ENCODE results near the gene THOC7. TPM values are rescaled to one million over a fixed set of nuclear protein-coding genes. Genes with fewer than 3 reads are reported as not detected.

THOC7 gene
- total RNA-seq, 1 donor from 2014 or later: 61.6 TPM

DNA sequence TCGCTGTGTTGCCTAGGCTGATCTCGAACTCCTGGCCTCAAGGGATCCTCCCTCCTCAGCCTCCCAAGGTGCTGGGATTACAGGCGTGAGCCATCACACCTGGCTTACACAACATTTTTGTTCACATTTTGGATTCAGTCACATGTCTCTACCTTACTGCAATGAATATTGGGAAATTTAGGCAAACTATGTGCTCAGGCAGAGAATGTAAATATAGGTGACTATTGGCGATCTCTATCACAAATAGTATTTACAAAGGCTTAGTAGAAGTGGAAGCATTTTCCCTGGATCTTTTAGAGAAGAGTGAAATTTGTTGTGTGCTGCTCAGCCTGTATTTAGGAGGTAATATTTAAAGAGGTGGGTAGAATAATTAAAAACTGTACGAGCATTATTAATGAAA, 27.9 kb upstream of the THOC7 start:
- FAIRE-seq: no peak
- Histone ChIP-seq H2AFZ (ENCODE audit: low read depth, low read length) (no peak overlapping the region), H3K27me3 (ENCODE audit: insufficient read depth, low read length) (no peaks in the 10 kb centered on the region), H4K20me1 (ENCODE audit: insufficient read depth, low read length) (peaks cover 50% of the 10 kb centered on the region), H3K9ac (ENCODE audit: low read length) (no peak overlapping the region), H3K36me3 (ENCODE audit: insufficient read depth, low read length) (no peaks in the 10 kb centered on the region), H3K27ac (ENCODE audit: low read depth, low read length) (no peak overlapping the region), H3K4me1 (ENCODE audit: insufficient read depth, low read length) (no peaks in the 10 kb centered on the region), H3K4me2 (ENCODE audit: low read length) (no peak overlapping the region), H3K79me2 (ENCODE audit: insufficient read depth, low read length) (peaks cover 28% of the 10 kb centered on the region), H3K9me3 (ENCODE audit: insufficient read depth, low read depth, low read length) (no peaks in the 10 kb centered on the region), H3K4me3 (ENCODE audit: insufficient read depth, low read depth, low read length) (no peak overlapping the region)
- Mint-ChIP-seq H3K27me3 (ENCODE audit: low read depth, unreplicated experiment) (no peaks in the 10 kb centered on the region), H3K4me3 (ENCODE audit: unreplicated experiment) (no peak overlapping the region), H3K4me1 (ENCODE audit: low read depth, unreplicated experiment) (peaks cover 11% of the 10 kb centered on the region), H3K27ac (ENCODE audit: unreplicated experiment) (no peak overlapping the region), H3K36me3 (ENCODE audit: low read depth, unreplicated experiment) (peaks cover 2% of the 10 kb centered on the region), H3K9me3 (ENCODE audit: unreplicated experiment) (no peaks in the 10 kb centered on the region)
- TF ChIP-seq CTCF (IDR thresholded peaks at IDR 0.05; ENCODE audit: insufficient read depth, low read depth, low read length) (no peak), EZH2 (IDR thresholded peaks at IDR 0.05; ENCODE audit: insufficient read depth, low read length) (no peak)
- no peak for DNase-seq (ENCODE audit: low read depth)

DNA sequence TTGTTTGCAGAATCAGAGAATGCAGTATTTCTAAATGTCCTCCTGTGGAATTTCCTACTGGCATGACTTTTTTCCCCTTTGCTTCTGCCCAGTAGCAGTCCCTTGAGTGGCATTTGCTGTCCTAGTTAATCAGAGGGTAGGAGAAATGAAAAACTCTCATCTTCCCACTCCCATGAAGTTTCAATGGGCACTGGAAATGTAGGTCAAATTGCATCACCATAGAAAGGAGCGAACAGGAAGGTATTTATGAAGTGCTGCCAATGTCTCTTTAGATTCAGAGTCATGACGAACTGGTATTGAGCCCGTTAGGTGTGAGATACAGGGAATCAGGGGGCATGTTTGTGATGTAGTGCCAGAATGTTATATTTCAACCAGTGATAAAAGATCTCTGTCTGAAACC, 23.3 kb upstream of the THOC7 start:
- no peak overlapping the region for H3K4me3 ChIP-seq (ENCODE audit: insufficient read depth, low read depth, low read length)
- no peak for FAIRE-seq
- no peaks in the 10 kb centered on the region for H3K36me3 ChIP-seq (ENCODE audit: insufficient read depth, low read length)
- no peaks in the 10 kb centered on the region for H3K9me3 ChIP-seq (ENCODE audit: insufficient read depth, low read depth, low read length)
- H3K4me1 Mint-ChIP-seq (ENCODE audit: low read depth, unreplicated experiment): peaks cover 6% of the 10 kb centered on the region
- H4K20me1 ChIP-seq (ENCODE audit: insufficient read depth, low read length): peaks cover 37% of the 10 kb centered on the region
- H3K4me2 ChIP-seq (ENCODE audit: low read length): no peak overlapping the region
- no peak overlapping the region for H2AFZ ChIP-seq (ENCODE audit: low read depth, low read length)
- H3K4me1 ChIP-seq (ENCODE audit: insufficient read depth, low read length): no peaks in the 10 kb centered on the region
- DNase-seq (ENCODE audit: low read depth): no peak
- H3K27me3 Mint-ChIP-seq (ENCODE audit: low read depth, unreplicated experiment): no peaks in the 10 kb centered on the region
- H3K9ac ChIP-seq (ENCODE audit: low read length): no peak overlapping the region
- no peak overlapping the region for H3K27ac Mint-ChIP-seq (ENCODE audit: unreplicated experiment)
- no peak for TF ChIP-seq EZH2 (IDR thresholded peaks at IDR 0.05; ENCODE audit: insufficient read depth, low read length)
- TF ChIP-seq CTCF (IDR thresholded peaks at IDR 0.05; ENCODE audit: insufficient read depth, low read depth, low read length): no peak
- H3K79me2 ChIP-seq (ENCODE audit: insufficient read depth, low read length): peaks cover 36% of the 10 kb centered on the region
- H3K36me3 Mint-ChIP-seq (ENCODE audit: low read depth, unreplicated experiment): peaks cover 2% of the 10 kb centered on the region
- no peak overlapping the region for H3K4me3 Mint-ChIP-seq (ENCODE audit: unreplicated experiment)
- H3K9me3 Mint-ChIP-seq (ENCODE audit: unreplicated experiment): no peaks in the 10 kb centered on the region
- no peak overlapping the region for H3K27ac ChIP-seq (ENCODE audit: low read depth, low read length)
- H3K27me3 ChIP-seq (ENCODE audit: insufficient read depth, low read length): no peaks in the 10 kb centered on the region

- Histone ChIP-seq H3K4me3 (ENCODE audit: insufficient read depth, low read depth, low read length) (no peak overlapping the region), H3K79me2 (ENCODE audit: insufficient read depth, low read length) (peaks cover 56% of the 10 kb centered on the region), H3K9me3 (ENCODE audit: insufficient read depth, low read depth, low read length) (no peaks in the 10 kb centered on the region), H4K20me1 (ENCODE audit: insufficient read depth, low read length) (peaks cover 73% of the 10 kb centered on the region), H3K27me3 (ENCODE audit: insufficient read depth, low read length) (no peaks in the 10 kb centered on the region), H3K4me1 (ENCODE audit: insufficient read depth, low read length) (peaks cover 12% of the 10 kb centered on the region), H2AFZ (ENCODE audit: low read depth, low read length) (no peak overlapping the region), H3K36me3 (ENCODE audit: insufficient read depth, low read length) (no peaks in the 10 kb centered on the region), H3K27ac (ENCODE audit: low read depth, low read length) (no peak overlapping the region), H3K4me2 (ENCODE audit: low read length) (no peak overlapping the region), H3K9ac (ENCODE audit: low read length) (no peak overlapping the region)
- TF ChIP-seq CTCF (IDR thresholded peaks at IDR 0.05; ENCODE audit: insufficient read depth, low read depth, low read length) (no peak), EZH2 (IDR thresholded peaks at IDR 0.05; ENCODE audit: insufficient read depth, low read length) (no peak)
- no peak overlapping the region for H3K27ac Mint-ChIP-seq (ENCODE audit: unreplicated experiment)
- no peak for DNase-seq (ENCODE audit: low read depth)
- no peak overlapping the region for H3K4me3 Mint-ChIP-seq (ENCODE audit: unreplicated experiment)
- no peak for FAIRE-seq
- H3K27me3 Mint-ChIP-seq (ENCODE audit: low read depth, unreplicated experiment): no peaks in the 10 kb centered on the region
- H3K9me3 Mint-ChIP-seq (ENCODE audit: unreplicated experiment): no peaks in the 10 kb centered on the region
- no peaks in the 10 kb centered on the region for H3K36me3 Mint-ChIP-seq (ENCODE audit: low read depth, unreplicated experiment)
- peaks cover 18% of the 10 kb centered on the region for H3K4me1 Mint-ChIP-seq (ENCODE audit: low read depth, unreplicated experiment)
These were observed 17.0 kb upstream of the THOC7 start for GRCh38 chr3:63880653-63881052.

Data from astrocyte (in vitro differentiated cells and primary cell).